Suppressor macrophage treated with lipopolysaccharide for 1 hour (primary cell): Measurements from ENCODE around the gene TCF7L2.
A peak's percentile ranks its signal among the peaks of the same experiment; 100 is the strongest.

ENCODE experiments used
- DNase-seq, 3 donors: peaks; one replicate each; pipeline ENCODE4 v3.0.0-alpha.2; 2020 to 2022

Gene TCF7L2

GRCh38 chr10:113000876-113001598 is 51.0 kb downstream of the TCF7L2 start:
- no peak for DNase-seq

- no peak for DNase-seq
These were observed 51.8 kb downstream of the TCF7L2 start for GRCh38 chr10:113001599-113002448.

DNA sequence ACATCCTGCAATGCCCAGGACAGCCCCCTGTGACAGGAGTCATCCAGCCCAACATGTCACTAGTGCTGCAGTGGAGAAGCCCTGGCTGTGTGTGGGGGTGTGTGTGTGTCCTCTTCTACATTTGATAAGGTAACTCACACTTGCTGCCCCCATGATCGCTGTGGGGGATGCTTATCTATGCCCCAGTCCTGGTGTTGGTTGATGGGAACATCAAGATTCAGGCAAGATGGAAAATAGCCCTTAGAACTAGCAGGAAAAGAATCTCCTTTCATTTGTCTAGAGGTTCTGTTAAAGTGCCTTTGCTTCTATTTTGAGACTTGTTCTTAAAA is 52.4 kb downstream of the TCF7L2 start:
- no peak for DNase-seq

DNA sequence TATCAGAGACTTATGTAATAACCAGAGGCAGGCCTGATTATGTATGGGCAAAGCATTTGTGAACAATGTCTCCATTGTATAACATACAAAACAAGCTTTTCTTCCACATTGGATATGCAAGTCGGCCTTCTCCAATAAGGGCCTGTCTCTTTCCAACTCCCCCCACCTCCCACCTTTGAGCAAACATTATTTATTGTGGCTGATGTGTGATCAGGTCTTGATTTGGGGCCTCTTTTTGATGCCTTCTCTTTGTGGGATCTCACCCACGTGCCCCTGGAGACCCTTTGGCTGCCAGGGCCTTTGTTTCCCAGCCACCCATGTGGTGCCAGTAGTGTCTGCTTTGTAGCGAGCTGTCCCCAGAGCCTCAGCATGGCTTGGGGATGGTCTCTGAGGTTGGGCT is 53.0 kb downstream of the TCF7L2 start:
- DNase-seq, result no peak

GRCh38 chr10:113004069-113004618 is 54.1 kb downstream of the TCF7L2 start:
- no peak for DNase-seq

DNA sequence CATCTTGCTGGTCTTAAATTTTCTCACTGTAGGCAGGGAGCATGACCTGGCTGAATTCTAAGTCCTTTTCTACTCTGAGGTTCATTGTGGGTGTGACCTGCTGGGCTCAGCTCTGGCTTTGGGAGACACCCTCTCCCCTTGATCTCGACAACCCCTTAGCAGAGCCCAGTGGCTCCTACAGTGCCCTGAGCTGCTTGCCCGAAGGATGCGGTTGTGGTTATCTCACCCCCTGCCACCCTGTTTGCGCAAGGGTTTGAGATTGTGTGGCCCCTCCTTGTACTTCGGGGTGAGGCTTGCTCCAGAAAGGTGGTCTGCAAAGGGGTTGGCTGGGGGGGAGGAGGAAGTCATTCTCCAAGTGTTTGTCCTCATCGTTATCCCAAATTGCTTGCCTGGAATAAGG is 55.3 kb downstream of the TCF7L2 start:
- no peak for DNase-seq

- DNase-seq, result no peak
These were observed 56.8 kb downstream of the TCF7L2 start for GRCh38 chr10:113006656-113007342.

- no peak for DNase-seq
These were observed 57.3 kb downstream of the TCF7L2 start for GRCh38 chr10:113007343-113007771.

DNA sequence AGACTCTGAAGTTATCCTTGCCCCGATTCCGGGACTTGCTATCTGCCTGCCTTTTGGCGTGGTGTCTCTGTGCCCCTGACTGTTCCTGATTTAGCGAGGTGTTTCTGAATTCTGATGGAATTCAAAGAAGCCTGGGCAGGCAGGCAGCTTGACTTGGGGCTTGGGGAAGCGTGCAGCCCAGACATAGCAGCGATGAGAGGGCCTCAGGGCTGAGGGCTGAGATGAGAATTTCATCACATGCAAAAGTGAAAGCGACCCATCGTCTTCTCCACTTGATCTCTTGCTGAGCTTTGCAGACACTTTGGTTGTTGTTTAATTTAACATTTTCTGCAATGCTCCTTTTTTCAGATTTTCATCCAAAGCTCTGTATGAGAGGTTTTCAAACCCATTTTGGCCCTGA is 57.8 kb downstream of the TCF7L2 start:
- peak; percentile 34 to 44 (median 34) for DNase-seq

GRCh38 chr10:113011592-113012374 is 61.7 kb downstream of the TCF7L2 start:
- DNase-seq, result no peak

- no peak for DNase-seq
These were observed 65.2 kb downstream of the TCF7L2 start for GRCh38 chr10:113015201-113015600.

- no peak for DNase-seq
These were observed 67.3 kb downstream of the TCF7L2 start for GRCh38 chr10:113017376-113017775.

DNA sequence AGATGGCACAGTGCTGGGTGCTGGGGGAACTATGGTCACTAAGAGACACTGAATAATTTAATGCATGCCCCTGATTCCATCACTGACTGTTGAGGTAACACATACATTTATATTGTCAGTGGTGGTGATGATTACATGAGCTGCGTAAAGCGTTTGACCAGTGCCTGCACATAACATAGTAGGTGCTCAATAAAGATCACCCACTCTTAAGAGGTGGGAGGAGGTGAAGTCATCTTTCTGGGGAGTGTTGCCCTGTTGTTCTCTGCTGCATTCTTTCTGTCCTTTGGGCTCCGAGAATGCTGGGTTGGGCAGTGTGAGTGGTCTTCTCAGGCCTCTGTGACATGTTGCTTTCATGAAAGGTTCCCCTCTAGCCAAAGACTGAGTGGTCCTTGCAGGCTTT is 68.0 kb downstream of the TCF7L2 start:
- no peak for DNase-seq

- no peak for DNase-seq
These were observed 69.0 kb downstream of the TCF7L2 start for GRCh38 chr10:113019096-113019495.

GRCh38 chr10:113019692-113020474 is 69.8 kb downstream of the TCF7L2 start:
- no peak for DNase-seq

GRCh38 chr10:113020475-113020753 is 70.4 kb downstream of the TCF7L2 start:
- DNase-seq, result no peak

DNA sequence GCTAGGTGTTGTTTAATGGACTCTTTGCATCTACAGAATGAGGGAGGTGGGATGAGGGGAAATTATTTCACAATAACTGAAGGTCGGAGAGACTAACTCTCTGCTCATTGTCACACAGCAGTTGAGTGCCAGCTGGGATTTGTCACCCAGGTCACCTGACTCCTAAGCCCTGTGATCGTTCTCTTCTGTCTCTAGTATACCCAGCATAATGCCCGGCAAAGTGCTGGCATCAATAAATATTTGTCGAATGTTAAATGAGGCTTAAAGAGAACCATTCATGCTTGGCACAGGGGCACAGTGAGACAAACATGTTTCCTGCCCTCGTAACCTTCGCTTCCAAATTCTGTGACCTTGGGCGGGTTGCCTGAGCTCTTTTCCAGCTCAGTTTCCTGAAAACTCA is 70.8 kb downstream of the TCF7L2 start:
- DNase-seq, result no peak

- no peak for DNase-seq
These were observed 71.4 kb downstream of the TCF7L2 start for GRCh38 chr10:113021268-113022040.

GRCh38 chr10:113022265-113022664 is 72.2 kb downstream of the TCF7L2 start:
- DNase-seq, result no peak

GRCh38 chr10:113023017-113023416 is 73.0 kb downstream of the TCF7L2 start:
- no peak for DNase-seq

DNA sequence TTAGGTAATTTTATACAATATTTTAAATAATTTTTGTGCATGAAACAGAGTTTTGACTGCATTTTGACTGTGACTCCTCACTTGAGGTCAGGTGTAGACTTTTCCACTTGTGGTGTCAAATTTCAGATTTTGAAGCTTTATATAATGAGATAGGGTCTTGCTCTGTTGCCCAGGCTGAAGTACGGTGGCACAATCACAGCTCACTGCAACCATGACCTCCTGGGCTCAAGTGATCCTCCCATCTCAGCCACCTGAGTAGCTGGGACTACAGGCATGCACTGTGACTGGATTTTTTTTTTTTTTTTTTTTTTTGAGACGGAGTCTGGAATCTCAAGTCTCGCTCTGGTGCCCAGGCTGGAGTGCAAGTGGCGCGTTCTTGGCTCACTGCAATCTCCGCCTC is 74.9 kb downstream of the TCF7L2 start:
- DNase-seq, result no peak
